Stimulated activated memory B cell treated with anti-CD40 and anti-IgM and Interleukin-4, amounts not matched to agents 10 μg/mL and 1 μg/mL and 100 μg/mL, for 72 hours (primary cell): Measurements from ENCODE around the gene LIN54.
"Not testable (repeated sequence)": the region's sequence is repeated elsewhere in the genome, so short reads cannot be mapped to it uniquely, and the experiment has no call there.

Experiments
- ATAC-seq: fragments of 150-1000 bp; cut with Tn5 transposase; 2 replicates; pipeline ENCODE4 v1.10.0; 2021
- H3K27ac Mint-ChIP-seq: one replicate; pipeline ENCODE4 v1.8.0; 2022; ENCODE audit warnings: mild to moderate bottlenecking, mixed read lengths
- H3K27me3 Mint-ChIP-seq: one replicate; pipeline ENCODE4 v1.8.0; 2022; ENCODE audit warnings: mixed read lengths
- H3K36me3 Mint-ChIP-seq: one replicate; pipeline ENCODE4 v1.8.0; 2022; ENCODE audit warnings: mixed read lengths
- H3K4me1 Mint-ChIP-seq: one replicate; pipeline ENCODE4 v1.8.0; 2022; ENCODE audit warnings: mixed read lengths
- H3K4me3 Mint-ChIP-seq: one replicate; pipeline ENCODE4 v1.8.0; 2022; ENCODE audit warnings: mild to moderate bottlenecking, moderate library complexity, mixed read lengths
- H3K9me3 Mint-ChIP-seq: one replicate; pipeline ENCODE4 v1.8.0; 2022; ENCODE audit warnings: mixed read lengths

LIN54 gene

DNA sequence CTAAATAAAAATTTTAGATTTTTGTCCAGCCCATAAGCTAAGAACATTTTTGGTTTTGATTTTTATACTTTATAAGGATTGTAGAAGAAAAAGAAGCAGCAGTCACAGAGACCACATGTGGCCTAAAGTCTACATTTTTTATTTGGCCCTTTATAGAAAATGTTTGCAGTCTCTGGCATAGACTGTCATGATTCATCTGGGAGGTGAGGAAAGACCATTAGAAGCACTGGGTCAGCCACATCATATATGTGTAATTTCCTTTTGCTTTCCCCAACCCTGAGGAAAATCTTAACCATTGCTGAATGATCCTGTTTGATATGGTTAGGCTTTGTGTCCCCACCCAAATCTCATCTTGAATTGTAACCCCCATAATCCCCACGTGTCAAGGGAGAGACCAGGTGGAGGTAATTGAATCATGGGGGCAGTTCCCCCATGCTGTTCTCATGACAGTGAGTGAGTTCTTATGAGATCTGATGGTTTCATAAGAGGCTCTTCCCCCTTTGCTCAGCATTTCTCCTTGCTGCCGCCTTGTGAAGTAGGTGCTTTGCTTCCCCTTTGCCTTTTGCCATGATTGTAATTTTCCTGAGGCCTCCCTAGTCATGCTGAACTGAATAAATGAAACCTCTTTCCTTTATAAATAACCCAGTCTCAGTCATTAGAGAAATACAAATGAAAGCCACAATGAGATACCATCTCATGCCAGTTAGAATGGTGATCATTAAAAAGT, 12.3 kb upstream of the LIN54 start:
- no peak for ATAC-seq
- H3K9me3 Mint-ChIP-seq: peaks cover 9% of the 10 kb centered on the region
- H3K27ac Mint-ChIP-seq: no peak overlapping the region
- no peaks in the 10 kb centered on the region for H3K36me3 Mint-ChIP-seq
- peaks cover 15% of the 10 kb centered on the region for H3K4me1 Mint-ChIP-seq
- no peaks in the 10 kb centered on the region for H3K27me3 Mint-ChIP-seq
- no peak overlapping the region for H3K4me3 Mint-ChIP-seq

GRCh38 chr4:83019794-83020494, 9.3 kb upstream of the LIN54 start:
- ATAC-seq: peak; percentile 51
- Mint-ChIP-seq H3K4me1 (no peaks in the 10 kb centered on the region), H3K27me3 (no peaks in the 10 kb centered on the region), H3K4me3 (no peak overlapping the region), H3K36me3 (no peaks in the 10 kb centered on the region), H3K9me3 (peaks cover 3% of the 10 kb centered on the region), H3K27ac (no peak overlapping the region)

GRCh38 chr4:83013902-83014301, 3.3 kb upstream of the LIN54 start:
- Mint-ChIP-seq H3K27ac (peak overlapping the region; percentile 100), H3K9me3 (no peaks in the 10 kb centered on the region), H3K36me3 (no peaks in the 10 kb centered on the region), H3K4me3 (peak overlapping the region; percentile 93), H3K4me1 (peaks cover 40% of the 10 kb centered on the region), H3K27me3 (no peaks in the 10 kb centered on the region)
- no peak for ATAC-seq

DNA sequence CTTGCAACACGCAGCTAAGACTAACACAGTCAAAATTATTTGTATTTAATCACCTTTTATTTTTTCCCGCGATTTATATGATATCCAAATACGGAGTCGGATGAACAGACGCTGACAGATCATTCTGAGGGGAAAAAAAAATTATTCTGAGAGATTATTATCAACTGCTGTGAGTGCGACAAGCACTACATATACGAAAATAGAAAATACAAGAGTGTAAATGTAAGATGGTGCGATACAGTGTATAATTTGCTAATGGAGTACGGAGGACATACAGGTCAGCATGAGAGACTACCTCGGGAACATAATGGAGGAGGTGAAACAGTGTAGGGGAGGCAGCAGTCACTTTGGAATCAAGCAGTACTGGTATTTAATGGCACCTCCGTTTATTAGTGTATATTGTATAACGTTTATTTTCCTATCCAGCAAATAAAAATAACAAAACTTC, 2.8 kb upstream of the LIN54 start:
- H3K4me1 Mint-ChIP-seq: peaks cover 41% of the 10 kb centered on the region
- peak overlapping the region; percentile 100 for H3K27ac Mint-ChIP-seq
- no peak for ATAC-seq
- no peaks in the 10 kb centered on the region for H3K36me3 Mint-ChIP-seq
- H3K27me3 Mint-ChIP-seq: no peaks in the 10 kb centered on the region
- H3K9me3 Mint-ChIP-seq: no peaks in the 10 kb centered on the region
- H3K4me3 Mint-ChIP-seq: peak overlapping the region; percentile 93

DNA sequence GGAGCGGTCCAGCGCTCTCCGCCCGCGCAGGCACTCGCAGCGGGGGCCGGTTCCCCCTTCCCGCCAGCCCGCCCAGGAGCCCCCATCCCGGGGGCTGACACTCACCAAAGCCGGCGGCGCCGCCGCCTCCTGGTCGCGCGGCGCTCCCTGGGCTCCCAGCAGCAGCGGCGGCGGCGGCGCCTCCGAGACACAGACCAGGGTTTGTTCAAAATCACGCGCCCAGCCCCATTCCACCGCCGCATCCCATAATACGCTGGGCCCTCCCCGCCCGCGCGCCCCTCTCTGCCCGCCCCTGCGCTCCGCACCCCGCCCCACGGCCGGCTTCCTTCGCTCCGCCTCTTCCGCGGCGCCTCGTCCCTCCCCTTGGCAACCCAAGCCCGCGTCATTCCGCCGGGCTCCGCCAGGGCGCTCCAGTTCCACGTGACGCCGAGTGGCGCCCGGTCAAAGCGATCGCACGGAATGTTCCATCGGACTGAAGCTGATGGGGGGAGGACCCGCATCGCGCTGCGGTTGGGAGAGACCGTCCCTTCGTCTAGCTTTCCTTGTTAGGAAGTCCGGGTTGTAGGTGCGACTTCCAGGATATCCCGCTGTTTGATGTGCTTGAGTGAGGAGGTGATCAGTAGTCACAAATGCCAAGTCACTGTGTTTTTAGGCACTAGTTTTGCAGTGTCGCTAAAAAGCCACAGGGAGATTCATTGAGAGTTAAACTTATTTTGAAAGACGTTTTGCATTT, 2.2 kb upstream of the LIN54 start:
- ATAC-seq: peak; percentile 96
- no peaks in the 10 kb centered on the region for H3K27me3 Mint-ChIP-seq
- peak overlapping the region; percentile 93 for H3K4me3 Mint-ChIP-seq
- no peaks in the 10 kb centered on the region for H3K9me3 Mint-ChIP-seq
- H3K27ac Mint-ChIP-seq: peak overlapping the region; percentile 100
- no peaks in the 10 kb centered on the region for H3K36me3 Mint-ChIP-seq
- H3K4me1 Mint-ChIP-seq: peaks cover 45% of the 10 kb centered on the region

DNA sequence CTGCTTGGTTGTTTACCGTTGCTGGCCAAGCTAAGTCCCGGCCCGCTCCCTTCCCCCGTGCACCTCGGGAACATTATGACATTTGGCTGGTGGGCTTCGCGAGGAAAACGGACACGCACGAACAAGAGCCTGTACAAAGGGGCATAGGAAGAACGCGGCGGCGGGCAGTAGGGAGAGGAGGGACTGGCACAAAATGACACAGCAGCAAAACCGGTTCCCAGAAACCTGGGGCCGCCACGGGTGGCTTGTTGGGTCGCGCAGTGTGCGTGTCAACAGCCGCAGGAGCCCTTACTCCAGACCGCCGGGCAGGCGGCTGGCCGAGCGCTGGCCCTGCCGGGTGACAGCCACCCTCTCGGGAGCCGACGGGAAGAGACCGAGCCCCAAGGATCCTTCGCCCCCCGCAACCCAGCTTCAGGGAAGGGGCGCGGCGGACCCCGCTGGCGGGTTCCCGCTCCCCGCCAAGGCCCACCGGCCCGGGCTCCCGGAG, 1.6 kb upstream of the LIN54 start:
- Mint-ChIP-seq H3K4me1 (peaks cover 51% of the 10 kb centered on the region), H3K27me3 (no peaks in the 10 kb centered on the region), H3K36me3 (no peaks in the 10 kb centered on the region), H3K27ac (peak overlapping the region; percentile 100), H3K4me3 (peak overlapping the region; percentile 98), H3K9me3 (no peaks in the 10 kb centered on the region)
- ATAC-seq: peak; percentile 1

- peaks cover 52% of the 10 kb centered on the region for H3K4me1 Mint-ChIP-seq
These were observed 1.1 kb upstream of the LIN54 start for GRCh38 chr4:83011689-83012199.

DNA sequence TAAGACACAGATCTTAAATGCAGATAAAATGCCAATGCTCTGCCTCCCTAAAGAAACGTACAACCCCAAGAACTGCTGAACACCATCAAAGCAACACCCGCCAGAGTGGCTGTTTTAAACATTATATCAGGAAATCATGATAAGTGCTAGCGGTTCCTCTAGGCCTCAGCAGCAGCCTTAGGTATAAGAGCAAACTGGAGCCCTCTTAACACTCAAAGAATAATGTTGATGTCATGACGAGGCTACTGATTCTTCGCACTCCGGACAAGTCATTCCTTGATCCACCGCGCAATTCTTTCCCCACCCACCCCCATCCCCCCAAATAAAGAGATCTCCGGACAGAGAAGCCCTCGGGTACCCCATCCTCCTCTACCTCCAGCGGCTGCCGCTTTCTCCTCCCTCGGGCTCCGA, 507 bp downstream of the LIN54 start:
- no peaks in the 10 kb centered on the region for H3K36me3 Mint-ChIP-seq
- no peaks in the 10 kb centered on the region for H3K27me3 Mint-ChIP-seq
- H3K9me3 Mint-ChIP-seq: no peaks in the 10 kb centered on the region
- peak overlapping the region; percentile 98 for H3K4me3 Mint-ChIP-seq
- ATAC-seq: no peak
- peaks cover 52% of the 10 kb centered on the region for H3K4me1 Mint-ChIP-seq
- peak overlapping the region; percentile 100 for H3K27ac Mint-ChIP-seq

More at GRCh38 chr4:83011689-83012199, 1.1 kb upstream of the LIN54 start:
- peak overlapping the region; percentile 98 for H3K4me3 Mint-ChIP-seq
- no peaks in the 10 kb centered on the region for H3K9me3 Mint-ChIP-seq
- H3K27me3 Mint-ChIP-seq: no peaks in the 10 kb centered on the region
- no peaks in the 10 kb centered on the region for H3K36me3 Mint-ChIP-seq
- ATAC-seq: no peak
- H3K27ac Mint-ChIP-seq: peak overlapping the region; percentile 100

DNA sequence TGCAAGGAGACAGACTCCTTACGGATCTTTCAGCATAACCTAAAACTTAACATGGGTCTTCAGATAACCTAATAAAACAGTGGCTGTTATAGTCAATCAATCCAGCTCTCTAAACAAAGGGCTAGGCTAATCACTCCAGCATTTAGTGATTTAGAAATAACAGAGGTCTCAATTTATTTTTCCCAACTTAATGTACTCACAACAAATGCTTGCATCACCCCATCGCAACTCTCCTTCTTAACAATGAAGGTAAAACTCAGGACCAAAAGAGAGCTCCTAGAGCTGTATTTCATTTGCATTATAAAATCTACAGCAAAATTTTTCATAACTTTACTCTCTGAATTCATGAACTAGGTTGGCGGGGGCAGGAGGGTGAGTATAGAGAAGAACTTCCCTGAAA, 1.1 kb downstream of the LIN54 start:
- H3K27me3 Mint-ChIP-seq: no peaks in the 10 kb centered on the region

DNA sequence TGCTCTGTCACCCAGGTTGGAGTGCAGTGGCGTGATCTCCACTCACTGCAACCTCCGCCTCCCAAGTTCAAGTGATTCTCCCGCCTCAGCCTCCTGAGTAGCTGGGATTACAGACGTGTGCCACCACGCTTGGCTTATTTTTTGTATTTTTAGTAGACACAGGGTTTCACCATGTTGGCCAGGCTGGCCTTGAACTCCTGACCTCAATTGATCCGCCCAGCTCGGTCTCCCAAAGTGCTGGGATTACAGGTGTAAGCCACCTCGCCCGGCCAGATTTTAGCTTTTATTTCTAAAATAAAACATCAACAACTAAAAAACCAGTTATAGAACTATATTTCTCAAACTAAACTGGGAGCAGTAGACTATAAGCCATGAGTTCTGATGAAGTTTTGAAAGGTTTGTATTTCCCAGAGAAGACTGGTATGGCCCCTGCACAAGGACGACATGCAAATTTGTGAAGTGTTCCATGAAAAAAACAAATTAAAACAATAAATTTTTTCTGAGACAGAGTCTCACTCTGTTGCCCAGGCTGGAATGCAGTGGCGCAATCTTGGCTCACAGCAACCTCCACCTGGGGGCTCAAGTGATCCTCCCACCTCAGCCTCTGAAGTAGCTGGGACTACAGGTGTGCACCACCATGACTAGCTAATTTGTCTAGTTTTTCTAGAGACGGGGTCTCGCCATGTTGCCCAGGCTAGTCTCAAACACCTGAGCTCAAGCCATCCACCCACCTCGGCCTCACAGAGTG, 7.4 kb downstream of the LIN54 start:
- H3K4me1 Mint-ChIP-seq: peaks cover 15% of the 10 kb centered on the region
- H3K36me3 Mint-ChIP-seq: peaks cover 15% of the 10 kb centered on the region
- not testable (repeated sequence) for H3K9me3 Mint-ChIP-seq, H3K4me3 Mint-ChIP-seq, H3K27me3 Mint-ChIP-seq, H3K27ac Mint-ChIP-seq, ATAC-seq

More for the DNA sequence above, 1.1 kb downstream of the LIN54 start:
- Mint-ChIP-seq H3K27ac (peak overlapping the region; percentile 100), H3K4me3 (peak overlapping the region; percentile 98), H3K9me3 (no peaks in the 10 kb centered on the region), H3K4me1 (peaks cover 52% of the 10 kb centered on the region), H3K36me3 (no peaks in the 10 kb centered on the region)
- no peak for ATAC-seq

- no peak overlapping the region for H3K27ac Mint-ChIP-seq
- ATAC-seq: no peak
- H3K27me3 Mint-ChIP-seq: no peaks in the 10 kb centered on the region
- peaks cover 17% of the 10 kb centered on the region for H3K36me3 Mint-ChIP-seq
- no peaks in the 10 kb centered on the region for H3K9me3 Mint-ChIP-seq
- no peak overlapping the region for H3K4me3 Mint-ChIP-seq
- H3K4me1 Mint-ChIP-seq: peaks cover 7% of the 10 kb centered on the region
These were observed 8.3 kb downstream of the LIN54 start for GRCh38 chr4:83002329-83002728.

- Mint-ChIP-seq H3K4me3 (no peak overlapping the region), H3K4me1 (peaks cover 4% of the 10 kb centered on the region), H3K36me3 (peaks cover 17% of the 10 kb centered on the region), H3K27ac (no peak overlapping the region), H3K9me3 (no peaks in the 10 kb centered on the region), H3K27me3 (no peaks in the 10 kb centered on the region)
- ATAC-seq: no peak
These were observed 11.7 kb downstream of the LIN54 start for GRCh38 chr4:82998898-82999297.

DNA sequence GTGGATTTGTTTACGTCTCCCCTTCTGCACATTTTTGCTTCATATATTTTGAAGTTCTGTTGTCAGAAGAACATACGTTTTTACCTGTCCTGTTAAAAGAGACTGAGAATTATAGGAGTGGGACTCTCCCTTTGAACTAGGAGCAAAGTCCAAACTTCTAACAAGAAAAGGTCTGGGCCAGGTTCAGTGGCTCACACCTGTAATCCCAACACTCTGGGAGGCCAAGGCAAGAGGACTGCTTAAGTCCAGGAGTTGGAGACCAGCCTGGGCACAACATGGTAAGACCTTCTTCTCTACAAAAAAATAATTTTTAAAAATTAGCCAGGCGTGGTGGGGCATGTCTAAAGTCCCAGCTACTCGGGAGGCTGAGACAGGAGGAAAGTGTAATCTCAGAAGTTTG, 15.8 kb downstream of the LIN54 start:
- Mint-ChIP-seq H3K4me1 (peaks cover 10% of the 10 kb centered on the region), H3K9me3 (no peaks in the 10 kb centered on the region), H3K27ac (no peak overlapping the region), H3K27me3 (no peaks in the 10 kb centered on the region), H3K36me3 (peaks cover 6% of the 10 kb centered on the region), H3K4me3 (no peak overlapping the region)
- ATAC-seq: no peak

DNA sequence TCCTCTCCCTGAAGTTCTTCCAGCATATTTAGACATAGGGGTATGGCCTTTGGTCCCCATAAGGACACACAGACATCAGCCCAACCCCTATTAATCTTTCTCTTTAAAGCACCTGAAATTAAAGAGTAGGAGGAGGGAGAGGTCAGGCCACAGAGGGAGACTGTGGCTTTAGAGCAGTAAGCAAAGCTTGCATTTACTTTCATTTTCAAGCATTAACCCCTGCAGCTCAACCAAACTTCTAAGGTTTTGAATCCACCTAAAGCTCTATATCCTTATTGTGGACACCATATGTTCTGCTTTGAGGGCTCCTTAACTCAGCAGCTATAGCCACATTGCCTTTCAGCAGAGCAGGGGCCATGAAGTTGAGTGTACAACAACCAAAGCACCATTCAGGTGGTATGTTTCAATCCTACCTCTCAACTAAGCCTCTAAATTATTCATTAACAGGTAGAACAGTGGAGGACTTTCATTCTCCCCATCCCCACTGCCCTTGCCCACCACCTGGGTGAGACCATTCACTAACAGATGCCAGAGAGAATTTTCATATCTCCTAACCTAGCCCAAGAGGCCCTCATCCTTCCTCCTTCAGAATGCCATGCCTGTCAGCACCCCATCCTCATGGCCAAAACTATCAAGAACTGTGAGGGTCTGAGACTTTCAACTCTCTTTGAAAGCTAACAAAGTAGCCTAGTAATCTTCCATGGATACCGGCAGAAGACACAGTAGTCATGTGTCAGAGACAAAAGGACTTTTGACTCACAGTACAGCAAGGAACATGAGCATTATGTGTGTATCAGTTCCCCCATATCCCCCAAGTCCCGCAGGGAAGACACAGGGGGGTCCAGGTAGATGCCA, 20.8 kb downstream of the LIN54 start:
- Mint-ChIP-seq H3K27me3 (no peaks in the 10 kb centered on the region), H3K4me1 (peaks cover 15% of the 10 kb centered on the region), H3K27ac (peak overlapping the region; percentile 81), H3K36me3 (peaks cover under 1% of the 10 kb centered on the region), H3K9me3 (no peaks in the 10 kb centered on the region), H3K4me3 (no peak overlapping the region)
- peak; percentile 56 for ATAC-seq
